BLaER1 treated with 17β-estradiol and CSF1 and Interleukin-3, amounts not matched to agents 10 nM and 100 nM (cell line): Measurements from ENCODE around the gene TAS2R31.
"Not testable (repeated sequence)": the region's sequence is repeated elsewhere in the genome, so short reads cannot be mapped to it uniquely, and the experiment has no call there.

Experiments
- H3K27ac ChIP-seq, 11 experiments: shearing (Covaris generic); formaldehyde crosslinking; 2 replicates each; pipeline ENCODE4 v1.8.1; 2022
- H3K27me3 ChIP-seq, 11 experiments: shearing (Covaris generic); formaldehyde crosslinking; 2 replicates each; pipeline ENCODE4 v1.8.1; 2022
- H3K36me3 ChIP-seq, 11 experiments: shearing (Covaris generic); formaldehyde crosslinking; 2 replicates each; pipeline ENCODE4 v1.8.1; 2022
- H3K4me1 ChIP-seq, 10 experiments: shearing (Covaris generic); formaldehyde crosslinking; 2 replicates each; pipeline ENCODE4 v1.8.1; 2022
- H3K4me2 ChIP-seq, 11 experiments: shearing (Covaris generic); formaldehyde crosslinking; 2 replicates each; pipeline ENCODE4 v1.8.1; 2022
- H3K4me3 ChIP-seq, 10 experiments: shearing (Covaris generic); formaldehyde crosslinking; 2 replicates each; pipeline ENCODE4 v1.8.1; 2022
- H3K9ac ChIP-seq, 11 experiments: shearing (Covaris generic); formaldehyde crosslinking; 2 replicates each; pipeline ENCODE4 v1.8.1; 2022
- H3K9me3 ChIP-seq, 11 experiments: shearing (Covaris generic); formaldehyde crosslinking; replicated peaks in 1 of 11; 2 replicates each; pipeline ENCODE4 v1.8.1; 2022
- H4K20me1 ChIP-seq, 11 experiments: shearing (Covaris generic); formaldehyde crosslinking; 2 replicates each; pipeline ENCODE4 v1.8.1; 2022
- Cebpa-rat ChIP-seq, 11 experiments: shearing (Covaris generic); IDR thresholded peaks; 2 replicates each; pipeline ENCODE4 v1.8.1; 2022

The TAS2R31 gene

GRCh38 chr12:11031307-11031706, at the start of gene TAS2R31:
TAS2R31 (minus strand) TSS chr12:11031407; CDS start chr12:11031335, 72 bp downstream.
- Histone ChIP-seq H3K9me3 (peaks cover 4 to 26% (median 12%) of the 10 kb centered on the region in 11 experiments; a peak in 21 of 22 replicates), H3K4me1 (no peaks in the 10 kb centered on the region), H3K27me3 (no peaks in the 10 kb centered on the region), H3K36me3 (peaks cover 19 to 46% (median 32%) of the 10 kb centered on the region in 11 experiments), H3K4me3 (no peak within 1 kb of the TSS), H3K27ac (no peak within 1 kb of the TSS), H3K9ac (no peak within 1 kb of the TSS), H4K20me1 (no peaks in the 10 kb centered on the region), H3K4me2 (no peak within 1 kb of the TSS)
- TF ChIP-seq Cebpa-rat (IDR thresholded peaks at IDR 0.05), result no peak

- Histone ChIP-seq H3K36me3 (0 out of 22 replicates have a peak, but pooled peaks cover 0 to 4% (median 0%) of the 10 kb centered on the region in 11 experiments), H3K27me3 (no peaks in the 10 kb centered on the region), H3K27ac (no peak overlapping the region), H3K4me3 (no peak overlapping the region), H3K4me1 (peaks cover 0 to 6% (median 0%) of the 10 kb centered on the region in 10 experiments; a peak in 1 of 20 replicates), H3K9me3 (peaks cover 0 to 18% (median 13%) of the 10 kb centered on the region in 11 experiments; a peak in 18 of 22 replicates), H4K20me1 (no peaks in the 10 kb centered on the region), H3K4me2 (no peak overlapping the region), H3K9ac (no peak overlapping the region)
- TF ChIP-seq Cebpa-rat (IDR thresholded peaks at IDR 0.05), result no peak
These were observed 47.0 kb upstream of the TAS2R31 start for GRCh38 chr12:11078246-11078645.

DNA sequence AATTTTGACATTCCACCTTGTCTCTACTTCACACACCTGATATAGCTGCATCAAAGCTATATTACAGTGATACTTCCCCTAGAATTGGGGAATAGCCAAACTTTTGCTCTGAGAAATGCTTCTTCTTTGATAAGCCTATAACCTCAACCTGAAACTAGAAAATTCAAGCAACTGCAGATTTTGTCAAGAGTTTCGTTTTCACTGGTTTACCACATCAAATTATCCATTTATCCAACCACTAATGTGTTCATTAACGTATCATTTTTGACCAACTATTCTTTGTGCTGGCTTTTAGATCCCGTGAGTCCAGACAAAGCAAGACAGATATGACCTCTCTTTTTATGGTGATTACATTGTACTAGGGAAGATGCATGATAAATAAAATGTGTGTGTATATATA, 44.4 kb upstream of the TAS2R31 start:
- Histone ChIP-seq H3K4me3 (no peak overlapping the region), H3K4me1 (peaks cover 0 to 6% (median 0%) of the 10 kb centered on the region in 10 experiments; a peak in 1 of 20 replicates), H3K27ac (no peak overlapping the region), H3K9ac (no peak overlapping the region), H4K20me1 (no peaks in the 10 kb centered on the region), H3K27me3 (no peaks in the 10 kb centered on the region), H3K4me2 (no peak overlapping the region), H3K36me3 (peaks cover 0 to 6% (median 0%) of the 10 kb centered on the region in 11 experiments; a peak in 2 of 22 replicates), H3K9me3 (peaks cover 0 to 2% (median 0%) of the 10 kb centered on the region in 11 experiments; a peak in 6 of 22 replicates)
- TF ChIP-seq Cebpa-rat (IDR thresholded peaks at IDR 0.05), result no peak

DNA sequence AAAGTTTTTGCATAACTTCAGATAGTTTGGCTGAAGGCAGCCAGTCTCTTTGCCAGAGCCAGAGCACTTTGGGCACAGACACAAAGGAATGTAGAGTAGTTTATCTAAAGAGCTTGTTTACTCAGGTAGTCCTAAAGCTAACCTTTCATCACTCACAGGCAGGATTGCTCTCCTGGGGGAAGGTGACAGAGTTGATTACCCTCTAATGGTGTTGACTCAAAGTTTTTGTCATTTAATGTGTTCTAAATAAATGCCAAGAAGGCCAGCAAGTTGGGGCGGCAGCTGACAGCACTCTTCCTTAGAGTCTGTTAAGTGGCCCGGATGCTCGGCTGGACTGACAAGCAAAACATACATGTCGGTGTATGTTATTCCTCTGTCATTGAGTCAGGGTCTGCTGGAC, 40.2 kb upstream of the TAS2R31 start:
- Histone ChIP-seq H3K9ac (no peak overlapping the region), H3K4me2 (no peak overlapping the region), H3K4me3 (no peak overlapping the region), H3K9me3 (no peaks in the 10 kb centered on the region), H3K36me3 (peaks cover 0 to 12% (median 3%) of the 10 kb centered on the region in 11 experiments; a peak in 5 of 22 replicates), H4K20me1 (no peaks in the 10 kb centered on the region), H3K4me1 (peaks cover 0 to 6% (median 0%) of the 10 kb centered on the region in 10 experiments; a peak in 1 of 20 replicates), H3K27me3 (no peaks in the 10 kb centered on the region), H3K27ac (no peak overlapping the region)
- TF ChIP-seq Cebpa-rat (IDR thresholded peaks at IDR 0.05), result no peak

DNA sequence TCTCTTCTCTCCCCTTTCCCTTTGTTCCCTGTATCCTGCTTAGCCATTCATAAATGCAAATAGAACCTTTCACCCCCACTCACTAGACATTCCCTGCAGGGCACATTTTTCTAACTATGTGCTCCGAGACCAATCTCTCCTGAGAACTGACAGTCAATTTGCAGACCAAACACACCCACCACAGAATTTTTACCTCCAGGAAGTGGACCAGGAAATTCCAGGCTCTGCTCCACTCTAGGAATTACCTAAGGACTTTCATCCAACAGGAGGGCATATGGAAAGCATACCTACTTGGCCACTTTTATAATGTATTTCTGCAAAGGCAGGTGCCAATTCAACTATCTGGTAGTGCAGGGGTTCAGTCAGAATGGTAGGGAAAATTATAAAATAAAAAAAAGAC, 39.8 kb upstream of the TAS2R31 start:
- Histone ChIP-seq H3K4me3 (no peak overlapping the region), H3K9me3 (no peaks in the 10 kb centered on the region), H3K36me3 (peaks cover 0 to 12% (median 3%) of the 10 kb centered on the region in 11 experiments; a peak in 5 of 22 replicates), H3K4me2 (no peak overlapping the region), H3K27ac (no peak overlapping the region), H3K9ac (no peak overlapping the region), H4K20me1 (no peaks in the 10 kb centered on the region), H3K4me1 (peaks cover 0 to 6% (median 0%) of the 10 kb centered on the region in 10 experiments; a peak in 1 of 20 replicates), H3K27me3 (no peaks in the 10 kb centered on the region)
- no peak for TF ChIP-seq Cebpa-rat (IDR thresholded peaks at IDR 0.05)

- no peak for TF ChIP-seq Cebpa-rat (IDR thresholded peaks at IDR 0.05)
- no peaks in the 10 kb centered on the region for H3K27me3 ChIP-seq
- H3K9me3 ChIP-seq, result no peaks in the 10 kb centered on the region
- no peak overlapping the region for H3K9ac ChIP-seq
- H4K20me1 ChIP-seq, result no peaks in the 10 kb centered on the region
- H3K4me1 ChIP-seq, result peaks cover 0 to 6% (median 0%) of the 10 kb centered on the region in 10 experiments; a peak in 1 of 20 replicates
- no peak overlapping the region for H3K4me2 ChIP-seq
- H3K36me3 ChIP-seq, result peaks cover 0 to 12% (median 3%) of the 10 kb centered on the region in 11 experiments; a peak in 7 of 22 replicates
- no peak overlapping the region for H3K27ac ChIP-seq
- H3K4me3 ChIP-seq, result no peak overlapping the region
These were observed 38.7 kb upstream of the TAS2R31 start for GRCh38 chr12:11069854-11070365.

- Histone ChIP-seq H3K4me2 (no peak overlapping the region), H3K4me1 (no peaks in the 10 kb centered on the region), H3K27me3 (no peaks in the 10 kb centered on the region), H3K9ac (no peak overlapping the region), H4K20me1 (no peaks in the 10 kb centered on the region; a peak in 3 of 22 replicates), H3K36me3 (peaks cover 0 to 16% (median 3%) of the 10 kb centered on the region in 11 experiments; a peak in 7 of 22 replicates), H3K27ac (no peak overlapping the region), H3K9me3 (no peaks in the 10 kb centered on the region), H3K4me3 (no peak overlapping the region)
- no peak for TF ChIP-seq Cebpa-rat (IDR thresholded peaks at IDR 0.05)
These were observed 36.3 kb upstream of the TAS2R31 start for GRCh38 chr12:11067514-11067913.

DNA sequence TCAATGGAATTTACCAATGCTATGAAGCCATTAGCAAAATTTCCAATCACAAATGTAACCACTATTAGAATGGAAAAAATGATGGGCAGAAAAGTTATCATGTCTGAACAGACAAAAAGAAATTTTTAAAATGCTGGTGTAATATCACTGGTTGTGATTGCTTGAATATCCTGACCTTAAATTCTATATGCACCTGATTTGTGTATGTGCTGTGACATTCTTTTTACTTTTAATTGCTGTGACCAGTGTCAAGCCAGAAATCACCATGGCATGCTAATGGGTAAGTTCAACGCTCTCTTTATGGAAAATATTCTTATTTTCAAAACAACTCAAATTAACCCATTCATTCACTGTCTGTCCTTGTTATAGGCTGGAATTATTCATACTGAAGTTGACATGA, 31.0 kb upstream of the TAS2R31 start, which contains the start of gene TAS2R46:
Gene TAS2R46 (minus strand): TSS at position 101 of the 400 bp plus-strand sequence. CDS start 0 bp downstream, at position 101.
- not testable (repeated sequence) for H3K4me2 ChIP-seq, H3K4me3 ChIP-seq, H3K9me3 ChIP-seq, H3K9ac ChIP-seq, H3K27ac ChIP-seq, H3K27me3 ChIP-seq, H3K4me1 ChIP-seq
- H4K20me1 ChIP-seq, result peaks cover 0 to 17% (median 0%) of the 10 kb centered on the region in 11 experiments; a peak in 5 of 22 replicates
- H3K36me3 ChIP-seq, result peaks cover 0 to 17% (median 0%) of the 10 kb centered on the region in 11 experiments; a peak in 7 of 22 replicates

DNA sequence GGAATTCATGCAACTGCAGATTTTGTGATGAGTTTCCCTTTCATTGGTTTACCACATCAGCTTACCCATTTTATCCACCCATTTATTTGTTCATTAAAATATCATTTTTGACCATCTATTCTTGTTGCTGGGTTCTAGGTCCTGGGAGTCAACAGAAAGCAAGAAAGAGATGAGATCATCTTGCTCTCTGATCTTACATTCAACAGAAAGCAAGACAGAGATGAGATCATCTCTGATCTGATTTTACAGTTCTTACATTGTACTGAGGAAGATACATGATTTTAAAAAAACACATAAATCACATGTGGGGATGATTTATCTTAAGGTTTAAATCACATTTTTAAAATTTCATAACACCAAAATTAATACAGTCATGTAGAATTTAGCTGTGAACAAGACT, 28.6 kb upstream of the TAS2R31 start:
- Histone ChIP-seq H3K4me3 (no peak overlapping the region), H3K36me3 (peaks cover 0 to 20% (median 2%) of the 10 kb centered on the region in 11 experiments; a peak in 9 of 22 replicates), H3K4me2 (no peak overlapping the region), H3K4me1 (no peaks in the 10 kb centered on the region), H3K9me3 (peaks cover 0 to 9% (median 0%) of the 10 kb centered on the region in 11 experiments; a peak in 4 of 22 replicates), H3K9ac (no peak overlapping the region), H4K20me1 (peaks cover 0 to 17% (median 0%) of the 10 kb centered on the region in 11 experiments; a peak in 5 of 22 replicates), H3K27ac (no peak overlapping the region), H3K27me3 (no peaks in the 10 kb centered on the region)
- no peak for TF ChIP-seq Cebpa-rat (IDR thresholded peaks at IDR 0.05)
